BLaER1 (cell line): ENCODE results near the gene TRIM41.

Source experiments
- H3K27ac ChIP-seq: shearing (Covaris generic); formaldehyde crosslinking; 2 replicates; pipeline ENCODE4 v1.8.1; 2022
- H3K27me3 ChIP-seq: shearing (Covaris generic); formaldehyde crosslinking; 2 replicates; pipeline ENCODE4 v1.8.1; 2022
- H3K36me3 ChIP-seq: shearing (Covaris generic); formaldehyde crosslinking; 2 replicates; pipeline ENCODE4 v1.8.1; 2022
- H3K4me1 ChIP-seq: shearing (Covaris generic); formaldehyde crosslinking; 2 replicates; pipeline ENCODE4 v1.8.1; 2022
- H3K4me2 ChIP-seq: shearing (Covaris generic); formaldehyde crosslinking; 2 replicates; pipeline ENCODE4 v1.8.1; 2022
- H3K4me3 ChIP-seq: shearing (Covaris generic); formaldehyde crosslinking; 2 replicates; pipeline ENCODE4 v1.8.1; 2022
- H3K9ac ChIP-seq: shearing (Covaris generic); formaldehyde crosslinking; 2 replicates; pipeline ENCODE4 v1.8.1; 2022
- H3K9me3 ChIP-seq: shearing (Covaris generic); formaldehyde crosslinking; 2 replicates; pipeline ENCODE4 v1.8.1; 2022
- H4K20me1 ChIP-seq: shearing (Covaris generic); formaldehyde crosslinking; 2 replicates; pipeline ENCODE4 v1.8.1; 2022
- Cebpa-rat ChIP-seq: shearing (Covaris generic); IDR thresholded peaks from 2 replicates; pipeline ENCODE4 v1.8.1; 2022

Gene TRIM41

GRCh38 chr5:181237729-181238385 lies 14.8 kb downstream of the TRIM41 start:
- Histone ChIP-seq H3K4me1 (peaks cover 59% of the 10 kb centered on the region), H3K9me3 (no peaks in the 10 kb centered on the region), H3K4me3 (no peak overlapping the region), H4K20me1 (peaks cover 98% of the 10 kb centered on the region), H3K27me3 (no peaks in the 10 kb centered on the region; the same call in 1 of the 2 replicates), H3K27ac (no peak overlapping the region), H3K4me2 (no peak overlapping the region), H3K36me3 (peaks cover 98% of the 10 kb centered on the region), H3K9ac (no peak overlapping the region)
- no peak for TF ChIP-seq Cebpa-rat

- peaks cover 48% of the 10 kb centered on the region for H3K4me1 ChIP-seq
- no peak overlapping the region for H3K27ac ChIP-seq
- no peaks in the 10 kb centered on the region; the same call in 1 of the 2 replicates for H3K27me3 ChIP-seq
- no peak overlapping the region for H3K4me3 ChIP-seq
- H3K9ac ChIP-seq: no peak overlapping the region
- TF ChIP-seq Cebpa-rat: no peak
- H3K9me3 ChIP-seq: no peaks in the 10 kb centered on the region
- peak overlapping the region; percentile 98; the same call in 1 of the 2 replicates for H3K4me2 ChIP-seq
- peaks cover 89% of the 10 kb centered on the region for H3K36me3 ChIP-seq
- H4K20me1 ChIP-seq: peaks cover 93% of the 10 kb centered on the region
These were observed 16.1 kb downstream of the TRIM41 start for GRCh38 chr5:181239062-181239663.

- H3K9me3 ChIP-seq: no peaks in the 10 kb centered on the region
- peak overlapping the region; percentile 97 for H3K4me3 ChIP-seq
- H3K27ac ChIP-seq: peak overlapping the region; percentile 97
- TF ChIP-seq Cebpa-rat: peak; percentile 52; the same call in 1 of the 2 replicates
- H4K20me1 ChIP-seq: peaks cover 70% of the 10 kb centered on the region
- H3K4me2 ChIP-seq: peak overlapping the region; percentile 98
- H3K36me3 ChIP-seq: peaks cover 67% of the 10 kb centered on the region
- H3K27me3 ChIP-seq: no peaks in the 10 kb centered on the region; the same call in 1 of the 2 replicates
- H3K4me1 ChIP-seq: peaks cover 56% of the 10 kb centered on the region
- peak overlapping the region; percentile 100 for H3K9ac ChIP-seq
These were observed 18.4 kb downstream of the TRIM41 start for GRCh38 chr5:181241393-181241975.

DNA sequence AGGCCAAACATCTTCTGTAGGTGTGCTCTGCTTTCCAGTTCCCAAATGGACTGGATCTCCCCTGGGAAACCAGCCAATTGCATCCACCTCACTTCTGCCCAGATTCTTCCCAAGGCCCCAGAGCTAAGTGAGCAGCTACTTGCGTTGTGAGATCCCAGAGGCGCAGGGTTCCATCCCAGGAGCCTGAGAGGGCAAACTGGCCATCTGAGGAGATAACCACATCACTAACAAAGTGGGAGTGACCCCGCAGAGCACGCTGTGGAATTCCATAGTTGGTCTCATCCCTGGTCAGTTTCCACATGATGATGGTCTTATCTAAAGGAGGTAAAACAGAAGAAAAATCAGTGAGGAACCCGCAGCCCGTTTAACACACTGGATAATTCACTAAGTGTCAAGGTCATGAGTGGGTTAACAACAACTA lies 19.0 kb downstream of the TRIM41 start:
- H4K20me1 ChIP-seq: peaks cover 68% of the 10 kb centered on the region
- peak overlapping the region; percentile 97 for H3K27ac ChIP-seq
- peak overlapping the region; percentile 100 for H3K9ac ChIP-seq
- H3K27me3 ChIP-seq: no peaks in the 10 kb centered on the region; the same call in 1 of the 2 replicates
- TF ChIP-seq Cebpa-rat: no peak
- peak overlapping the region; percentile 98 for H3K4me2 ChIP-seq
- H3K4me3 ChIP-seq: peak overlapping the region; percentile 97
- no peaks in the 10 kb centered on the region for H3K9me3 ChIP-seq
- H3K4me1 ChIP-seq: peaks cover 57% of the 10 kb centered on the region
- H3K36me3 ChIP-seq: peaks cover 62% of the 10 kb centered on the region

DNA sequence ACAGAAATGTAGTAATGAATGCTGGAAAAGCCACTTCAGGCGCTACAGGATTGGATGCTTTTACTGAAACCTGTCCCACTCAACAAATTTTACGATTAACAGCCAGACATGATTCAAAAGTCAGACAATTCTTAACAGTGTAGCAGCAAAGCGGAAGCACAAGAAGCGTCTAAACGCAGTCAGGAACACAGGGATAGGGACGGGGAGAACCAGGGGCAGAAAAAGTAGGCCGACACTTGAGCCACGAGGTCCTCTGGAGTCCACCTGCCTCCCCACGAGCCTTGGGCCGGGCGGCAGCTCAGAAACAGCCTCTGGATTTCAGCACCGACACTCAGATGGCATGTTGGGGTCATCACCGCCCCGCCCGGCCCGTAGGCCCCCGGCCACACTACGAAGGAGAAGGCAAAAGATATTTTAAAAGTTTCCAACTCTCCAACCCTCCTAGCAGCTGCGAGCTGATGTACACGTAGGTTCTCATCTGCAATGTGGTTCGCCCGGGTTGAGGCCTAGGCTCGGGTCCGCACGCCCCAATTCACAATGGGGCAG lies 20.0 kb downstream of the TRIM41 start:
- Histone ChIP-seq H3K9ac (peak overlapping the region; percentile 100), H3K27ac (peak overlapping the region; percentile 97), H3K27me3 (no peaks in the 10 kb centered on the region; the same call in 1 of the 2 replicates), H3K4me3 (peak overlapping the region; percentile 97), H3K9me3 (no peaks in the 10 kb centered on the region), H3K4me2 (peak overlapping the region; percentile 98), H3K4me1 (peaks cover 68% of the 10 kb centered on the region), H3K36me3 (peaks cover 51% of the 10 kb centered on the region), H4K20me1 (peaks cover 67% of the 10 kb centered on the region)
- no peak for TF ChIP-seq Cebpa-rat

DNA sequence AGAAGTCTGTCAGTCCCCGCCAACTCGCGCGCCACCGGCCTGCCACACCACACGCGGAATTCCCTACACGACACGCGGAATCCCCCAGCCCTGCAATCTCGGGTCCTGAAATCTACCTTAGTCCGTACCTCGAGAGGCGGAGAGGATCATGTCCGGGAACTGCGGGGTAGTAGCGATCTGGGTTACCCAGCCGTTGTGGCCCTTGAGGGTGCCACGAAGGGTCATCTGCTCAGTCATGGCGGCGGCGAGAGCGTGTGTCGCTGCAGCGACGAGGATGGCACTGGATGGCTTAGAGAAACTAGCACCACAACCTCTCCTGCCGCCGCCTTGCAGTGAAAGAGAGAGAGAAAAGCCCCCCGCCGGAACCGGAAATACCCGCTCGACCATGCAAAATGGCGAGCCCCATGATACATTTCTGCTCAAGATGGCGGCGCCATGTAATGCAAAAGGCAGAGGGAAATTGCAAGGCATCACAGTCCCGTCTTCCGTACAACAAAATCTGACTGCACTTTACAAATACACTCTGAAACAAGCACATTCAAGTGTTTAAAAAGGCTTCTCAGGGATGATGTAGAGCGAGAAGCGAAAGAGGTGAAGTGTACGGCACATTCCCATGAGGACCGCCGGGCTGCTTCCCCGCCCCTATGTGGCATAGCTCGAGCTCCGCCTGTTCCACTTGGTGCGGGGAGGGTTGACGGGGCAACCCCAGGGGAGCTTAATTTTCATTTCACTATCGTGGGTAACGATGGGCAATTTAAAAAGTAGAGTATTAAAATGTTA lies 20.7 kb downstream of the TRIM41 start, which contains the start of gene RACK1:
Gene RACK1 (minus strand): TSS at position 343 of the 780 bp plus-strand sequence. CDS start 106 bp downstream, at position 237.
- H3K27ac ChIP-seq: peak within 1 kb of the TSS; percentile 97
- H4K20me1 ChIP-seq: peaks cover 67% of the 10 kb centered on the region
- H3K9me3 ChIP-seq: no peaks in the 10 kb centered on the region
- no peaks in the 10 kb centered on the region; the same call in 1 of the 2 replicates for H3K27me3 ChIP-seq
- H3K4me1 ChIP-seq: peaks cover 70% of the 10 kb centered on the region
- peak within 1 kb of the TSS; percentile 100 for H3K9ac ChIP-seq
- peak within 1 kb of the TSS; percentile 99 for H3K4me2 ChIP-seq
- peaks cover 45% of the 10 kb centered on the region for H3K36me3 ChIP-seq
- H3K4me3 ChIP-seq: peak within 1 kb of the TSS; percentile 97
- TF ChIP-seq Cebpa-rat: no peak

GRCh38 chr5:181245427-181246275 lies 22.6 kb downstream of the TRIM41 start:
- Histone ChIP-seq H3K9me3 (no peaks in the 10 kb centered on the region), H3K4me1 (peaks cover 72% of the 10 kb centered on the region), H3K9ac (peak overlapping the region; percentile 100), H3K4me3 (peak overlapping the region; percentile 97), H3K36me3 (peaks cover 38% of the 10 kb centered on the region), H3K27me3 (no peaks in the 10 kb centered on the region), H3K27ac (peak overlapping the region; percentile 97), H4K20me1 (peaks cover 67% of the 10 kb centered on the region), H3K4me2 (peak overlapping the region; percentile 99)
- TF ChIP-seq Cebpa-rat: no peak

GRCh38 chr5:181246276-181247049 lies 23.4 kb downstream of the TRIM41 start:
- Histone ChIP-seq H3K36me3 (peaks cover 38% of the 10 kb centered on the region), H3K4me2 (peak overlapping the region; percentile 99), H3K27me3 (no peaks in the 10 kb centered on the region), H3K9me3 (no peaks in the 10 kb centered on the region), H3K9ac (peak overlapping the region; percentile 100), H3K4me3 (peak overlapping the region; percentile 97), H4K20me1 (peaks cover 67% of the 10 kb centered on the region), H3K27ac (peak overlapping the region; percentile 97), H3K4me1 (peaks cover 72% of the 10 kb centered on the region)
- no peak for TF ChIP-seq Cebpa-rat
